CD14-positive monocyte (primary cell): Measurements from ENCODE around the gene SLC41A1. TPM values are rescaled to one million over a fixed set of nuclear protein-coding genes. Genes with fewer than 3 reads are reported as not detected.
A peak's percentile ranks its signal among the peaks of the same experiment; 100 is the strongest.

Source experiments
- DNase-seq, 3 donors: peaks; one replicate each; pipeline ENCODE4 v3.0.0-alpha.2; 2011 to 2022
- H2AFZ ChIP-seq: 2 replicates; pipeline ENCODE4 v1.6.0; 2012; ENCODE audit warnings: mild to moderate bottlenecking, low read depth, low read length, inconsistent platforms; ENCODE audit not compliant: insufficient read depth, poor library complexity, severe bottlenecking
- H3K27ac ChIP-seq, 2 donors: 1 replicate in 1 of 2; 2 replicates in 1 of 2; pipeline ENCODE4 v1.5.1; 2012 to 2013; ENCODE audit warnings: low read length in 2 of 2, control low read depth in 1 of 2, inconsistent platforms in 1 of 2, low read depth in 1 of 2, mild to moderate bottlenecking in 1 of 2
- H3K27me3 ChIP-seq, 2 donors: one replicate each; pipeline versions ENCODE4 v1.6.0 to v1.6.1; 2011 to 2013; ENCODE audit warnings: low read length in 2 of 2; ENCODE audit not compliant: control insufficient read depth in 2 of 2, insufficient read depth in 2 of 2
- H3K36me3 ChIP-seq, 2 donors: replicated peaks in 1 of 2; 1 replicate in 1 of 2; 2 replicates in 1 of 2; pipeline versions ENCODE4 v1.5.1 to v1.6.1; 2012 to 2013; ENCODE audit warnings: low read length in 2 of 2, control low read depth in 1 of 2, inconsistent platforms in 1 of 2, mild to moderate bottlenecking in 1 of 2; ENCODE audit not compliant: insufficient read depth in 2 of 2, control insufficient read depth in 1 of 2
- H3K4me1 ChIP-seq, 2 donors: 1 replicate in 1 of 2; 2 replicates in 1 of 2; pipeline versions ENCODE4 v1.5.1 to v1.6.1; 2012 to 2013; ENCODE audit warnings: low read length in 2 of 2, control low read depth in 1 of 2, inconsistent platforms in 1 of 2, mild to moderate bottlenecking in 1 of 2, moderate library complexity in 1 of 2; ENCODE audit not compliant: insufficient read depth in 2 of 2, control insufficient read depth in 1 of 2
- H3K4me2 ChIP-seq: replicated peaks from 2 replicates; pipeline ENCODE3; 2012; ENCODE audit warnings: low read length, moderate library complexity, mild to moderate bottlenecking; ENCODE audit not compliant: poor library complexity, severe bottlenecking; ENCODE audit errors: extremely low read depth
- H3K4me3 ChIP-seq, 3 experiments: fragments of 200-600 bp in 1 of 3; sonication (generic) in 1 of 3; replicated peaks in 1 of 3; 1 replicate in 2 of 3; 2 replicates in 1 of 3; pipeline ENCODE4 v1.5.1; 2011 to 2013; ENCODE audit warnings: low read length in 3 of 3, mild to moderate bottlenecking in 3 of 3, control low read depth in 2 of 3, low read depth in 2 of 3, inconsistent platforms in 1 of 3, moderate library complexity in 1 of 3
- H3K79me2 ChIP-seq: 2 replicates; pipeline ENCODE4 v1.6.0; 2012; ENCODE audit warnings: mild to moderate bottlenecking, control low read depth, inconsistent platforms, low read length, moderate library complexity; ENCODE audit not compliant: insufficient read depth
- H3K9ac ChIP-seq: 2 replicates; pipeline ENCODE4 v1.6.0; 2017; ENCODE audit warnings: low read length, mild to moderate bottlenecking; ENCODE audit not compliant: insufficient read depth, poor library complexity, severe bottlenecking
- H3K9me3 ChIP-seq, 2 donors: replicated peaks in 1 of 2; 1 replicate in 1 of 2; 2 replicates in 1 of 2; pipeline versions ENCODE4 v1.5.1 to v1.6.1; 2012 to 2013; ENCODE audit warnings: low read length in 2 of 2, control low read depth in 1 of 2; ENCODE audit not compliant: control insufficient read depth in 1 of 2, insufficient read depth in 1 of 2
- H4K20me1 ChIP-seq: 2 replicates; pipeline ENCODE4 v1.6.0; 2012; ENCODE audit warnings: mild to moderate bottlenecking, low read length, control low read depth, moderate library complexity; ENCODE audit not compliant: insufficient read depth
- H3K27ac Mint-ChIP-seq, 7 donors: one replicate each; pipeline ENCODE4 v1.8.0; 2020; ENCODE audit warnings: mild to moderate bottlenecking in 7 of 7, mixed read lengths in 7 of 7, moderate library complexity in 6 of 7, inconsistent platforms in 2 of 7
- H3K27me3 Mint-ChIP-seq, 3 donors: one replicate each; pipeline ENCODE4 v1.8.0; 2021 to 2022; ENCODE audit warnings: low read depth in 3 of 3, mild to moderate bottlenecking in 3 of 3, mixed read lengths in 3 of 3, moderate library complexity in 3 of 3, inconsistent platforms in 1 of 3
- H3K36me3 Mint-ChIP-seq, 2 donors: one replicate each; pipeline ENCODE4 v1.8.0; 2020; ENCODE audit warnings: mixed read lengths in 2 of 2, inconsistent platforms in 1 of 2, mild to moderate bottlenecking in 1 of 2
- H3K4me1 Mint-ChIP-seq: one replicate; pipeline ENCODE4 v1.8.0; 2020; ENCODE audit warnings: mild to moderate bottlenecking, mixed read lengths
- H3K4me3 Mint-ChIP-seq, 2 donors: one replicate each; pipeline ENCODE4 v1.8.0; 2020; ENCODE audit warnings: mild to moderate bottlenecking in 2 of 2, mixed read lengths in 2 of 2, moderate library complexity in 1 of 2
- H3K9me3 Mint-ChIP-seq, 7 donors: one replicate each; pipeline ENCODE4 v1.8.0; 2020 to 2022; ENCODE audit warnings: mixed read lengths in 7 of 7, mild to moderate bottlenecking in 6 of 7, moderate library complexity in 6 of 7, inconsistent platforms in 2 of 7
- CTCF ChIP-seq: fragments of 200-600 bp; IDR thresholded peaks from one replicate; pipeline ENCODE4 v1.8.0; 2022; ENCODE audit warnings: antibody characterized with exemption, mild to moderate bottlenecking
- whole genome bisulfite sequencing: methylation state at CpG from one replicate; pipeline ENCODE4 v1.1.5; 2013; ENCODE audit warnings: missing lambda C conversion rate; ENCODE audit not compliant: insufficient coverage; 5-methylcytosine and 5-hydroxymethylcytosine counted together
- intact Hi-C, 2 donors: fragments of 100-400 bp; cut with micrococcal nuclease; formaldehyde crosslinking; loops; one replicate each; pipeline versions ENCODE4 v1.15.0 to v1.15.1; 2023
- polyA plus RNA-seq, 3 donors: library from polyadenylated mRNA; depleted of rRNA in 1 of 3; unstranded in 2 of 3; stranded (reverse) in 1 of 3; fragments of 300-500 nt in 2 of 3; fragments of >200 nt in 1 of 3; fragmentation: Illumina TruSeq in 2 of 3; gene quantifications; 1 replicate in 2 of 3; 2 replicates in 1 of 3; pipeline ENCODE4 v1.2.3, GENCODE V29; 2012 to 2021

Gene SLC41A1
- polyA plus RNA-seq, 3 donors = 0.54 to 2.3 (median 1.1) TPM

- H3K79me2 ChIP-seq = peaks cover under 1% of the 10 kb centered on the region
- Mint-ChIP-seq H3K27me3 (peaks cover 2 to 6% (median 2%) of the 10 kb centered on the region in 3 donors), H3K4me3 (no peak overlapping the region), H3K27ac (no peak overlapping the region), H3K36me3 (peaks cover 0 to 9% of the 10 kb centered on the region in 2 donors), H3K4me1 (peaks cover 2% of the 10 kb centered on the region), H3K9me3 (peaks cover 0 to 3% (median 0%) of the 10 kb centered on the region in 7 donors)
- WGBS = no CpG with 5 or more reads among the region's 5 CpGs
- H3K9me3 ChIP-seq = no peaks in the 10 kb centered on the region
- H3K4me3 ChIP-seq = no peak overlapping the region
- no peak for TF ChIP-seq CTCF
- no peaks in the 10 kb centered on the region for H3K36me3 ChIP-seq
- DNase-seq = no peak
- H2AFZ ChIP-seq = no peak overlapping the region
- no peak overlapping the region for H3K4me2 ChIP-seq
- no peak overlapping the region for H3K9ac ChIP-seq
- H4K20me1 ChIP-seq = no peaks in the 10 kb centered on the region
- no peaks in the 10 kb centered on the region for H3K27me3 ChIP-seq
- intact Hi-C loops = loop anchor here in 1 of 2 donors (5.0 kb wide), 1 partner anchor 633 kb away; the partner anchor contains the start of gene RBBP5
- H3K4me1 ChIP-seq = peaks cover 4 to 5% of the 10 kb centered on the region in 2 donors
- no peak overlapping the region for H3K27ac ChIP-seq
These were observed 58.1 kb downstream of the SLC41A1 start for GRCh38 chr1:205754857-205755256.

- peaks cover 20% of the 10 kb centered on the region for H4K20me1 ChIP-seq
- H3K4me2 ChIP-seq = peak overlapping the region; percentile 93
- peak overlapping the region; percentile 78 for H2AFZ ChIP-seq
- H3K4me3 ChIP-seq = peak overlapping the region in 1 of 3 experiments; percentile 92
- peaks cover 14 to 27% of the 10 kb centered on the region in 2 donors for H3K4me1 ChIP-seq
- H3K9me3 ChIP-seq = no peaks in the 10 kb centered on the region
- Mint-ChIP-seq H3K36me3 (no peaks in the 10 kb centered on the region), H3K9me3 (peaks cover 0 to 3% (median 0%) of the 10 kb centered on the region in 7 donors), H3K27ac (no peak overlapping the region), H3K4me1 (peaks cover 20% of the 10 kb centered on the region), H3K4me3 (peak overlapping the region in 1 of 2 donors; percentile 99), H3K27me3 (peaks cover 2 to 4% (median 2%) of the 10 kb centered on the region in 3 donors)
- intact Hi-C loops = loop anchor here in 1 of 2 donors (5.0 kb wide), 1 partner anchor 629 kb away; the partner anchor contains the start of gene RBBP5
- H3K79me2 ChIP-seq = peaks cover 38% of the 10 kb centered on the region
- WGBS = 90% methylated on average over 6 of the region's 13 CpGs
- no peaks in the 10 kb centered on the region for H3K27me3 ChIP-seq
- no peaks in the 10 kb centered on the region for H3K36me3 ChIP-seq
- no peak overlapping the region for H3K27ac ChIP-seq
- no peak overlapping the region for H3K9ac ChIP-seq
- peak in 1 of 3 donors; percentile 15 for DNase-seq
- TF ChIP-seq CTCF = no peak
These were observed 61.9 kb downstream of the SLC41A1 start for GRCh38 chr1:205751036-205751651.
